Activated naive CD4-positive, alpha-beta T cell treated with anti-CD3 and anti-CD28 coated beads for 36 hours (primary cell): ENCODE measurements around the gene SLC6A18. TPM values are rescaled to one million over a fixed set of nuclear protein-coding genes. Genes with fewer than 3 reads are reported as not detected.

Source experiments
- CTCF ChIA-PET: fragments of 350-600 bp; sonication (Branson Sonifier 250); formaldehyde crosslinking; loops from one replicate; lab custom pipeline; 2021; ENCODE audit warnings: antibody characterized with exemption; lab: Charles Lee
- DNase-seq: peaks from one replicate; pipeline ENCODE4 v3.0.0-alpha.2; 2020
- H3K27ac Mint-ChIP-seq: one replicate; pipeline ENCODE4 v1.8.0; 2021; ENCODE audit warnings: mild to moderate bottlenecking, mixed read lengths
- H3K27me3 Mint-ChIP-seq: one replicate; pipeline ENCODE4 v1.8.0; 2021; ENCODE audit warnings: low read depth, mixed read lengths
- H3K36me3 Mint-ChIP-seq: one replicate; pipeline ENCODE4 v1.8.0; 2021; ENCODE audit warnings: low read depth, mixed read lengths
- H3K4me1 Mint-ChIP-seq: one replicate; pipeline ENCODE4 v1.8.0; 2021; ENCODE audit warnings: low read depth, mixed read lengths
- H3K4me3 Mint-ChIP-seq: one replicate; pipeline ENCODE4 v1.8.0; 2021; ENCODE audit warnings: mild to moderate bottlenecking, moderate library complexity, mixed read lengths
- H3K9me3 Mint-ChIP-seq: one replicate; pipeline ENCODE4 v1.8.0; 2021; ENCODE audit warnings: mixed read lengths
- intact Hi-C: fragments of 100-400 bp; cut with micrococcal nuclease; formaldehyde crosslinking; loops from one replicate; pipeline ENCODE4 v1.15.1; 2023
- total RNA-seq, 2 experiments: library from RNA; stranded (reverse); gene quantifications; one replicate each; pipeline ENCODE4 v1.2.3, GENCODE V29; 2021

The SLC6A18 gene
- not detected for total RNA-seq

GRCh38 chr5:1225081-1225480, at the start of gene SLC6A18:
Gene SLC6A18, plus strand, starts transcription at chr5:1225381. Its CDS starts 97 bp downstream, at chr5:1225478.
- no peak within 1 kb of the TSS for H3K4me3 Mint-ChIP-seq
- H3K27me3 Mint-ChIP-seq: peaks cover 6% of the 10 kb centered on the region
- CTCF ChIA-PET: no interaction called here

DNA sequence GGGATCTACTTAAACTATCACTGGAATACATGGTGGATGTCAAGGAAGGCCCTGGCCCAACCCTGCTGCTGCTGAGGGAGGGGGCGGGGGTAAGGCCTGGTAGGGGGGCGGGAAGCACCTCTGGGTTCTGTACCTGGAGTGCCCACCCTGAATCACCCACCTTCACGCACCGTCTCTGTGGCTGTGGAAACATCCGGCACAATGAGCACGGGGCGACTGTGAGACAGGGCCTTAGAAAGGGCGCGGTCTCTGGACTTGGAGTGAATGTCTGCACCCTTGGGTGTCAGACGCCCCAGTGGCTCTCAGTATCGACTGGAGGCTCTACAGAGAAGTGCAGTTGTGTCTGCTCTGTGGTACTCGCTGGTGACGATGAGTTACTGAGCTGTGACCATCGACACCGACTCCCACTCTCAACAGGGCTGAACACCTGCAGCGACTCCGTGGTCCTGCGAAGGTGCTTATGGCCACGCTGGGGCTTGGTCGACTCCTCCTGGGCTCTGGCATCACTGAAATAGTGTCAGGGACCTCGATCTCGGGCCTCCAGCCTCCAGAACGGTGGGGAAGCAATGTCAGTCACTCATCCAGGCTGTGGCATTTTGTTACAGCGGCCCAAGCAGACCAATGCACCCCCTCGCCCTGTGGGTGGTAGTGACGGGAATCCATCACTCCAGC, 49.2 kb upstream of the SLC6A18 start:
- CTCF ChIA-PET: interaction anchor here (1.3 kb wide), 1 partner anchor 252 kb away, joined by 3 read pairs; no protein-coding TSS in a partner anchor
- Mint-ChIP-seq H3K4me3 (no peak overlapping the region), H3K27ac (no peak overlapping the region), H3K36me3 (no peaks in the 10 kb centered on the region), H3K9me3 (no peaks in the 10 kb centered on the region), H3K4me1 (peaks cover 4% of the 10 kb centered on the region), H3K27me3 (no peaks in the 10 kb centered on the region)
- intact Hi-C loops: no loop called here
- no peak for DNase-seq

More at GRCh38 chr5:1225081-1225480, at the start of gene SLC6A18:
- Mint-ChIP-seq H3K4me1 (peaks cover 4% of the 10 kb centered on the region), H3K36me3 (no peaks in the 10 kb centered on the region), H3K27ac (no peak within 1 kb of the TSS), H3K9me3 (no peaks in the 10 kb centered on the region)
- no peak for DNase-seq
- intact Hi-C loops: no loop called here

DNA sequence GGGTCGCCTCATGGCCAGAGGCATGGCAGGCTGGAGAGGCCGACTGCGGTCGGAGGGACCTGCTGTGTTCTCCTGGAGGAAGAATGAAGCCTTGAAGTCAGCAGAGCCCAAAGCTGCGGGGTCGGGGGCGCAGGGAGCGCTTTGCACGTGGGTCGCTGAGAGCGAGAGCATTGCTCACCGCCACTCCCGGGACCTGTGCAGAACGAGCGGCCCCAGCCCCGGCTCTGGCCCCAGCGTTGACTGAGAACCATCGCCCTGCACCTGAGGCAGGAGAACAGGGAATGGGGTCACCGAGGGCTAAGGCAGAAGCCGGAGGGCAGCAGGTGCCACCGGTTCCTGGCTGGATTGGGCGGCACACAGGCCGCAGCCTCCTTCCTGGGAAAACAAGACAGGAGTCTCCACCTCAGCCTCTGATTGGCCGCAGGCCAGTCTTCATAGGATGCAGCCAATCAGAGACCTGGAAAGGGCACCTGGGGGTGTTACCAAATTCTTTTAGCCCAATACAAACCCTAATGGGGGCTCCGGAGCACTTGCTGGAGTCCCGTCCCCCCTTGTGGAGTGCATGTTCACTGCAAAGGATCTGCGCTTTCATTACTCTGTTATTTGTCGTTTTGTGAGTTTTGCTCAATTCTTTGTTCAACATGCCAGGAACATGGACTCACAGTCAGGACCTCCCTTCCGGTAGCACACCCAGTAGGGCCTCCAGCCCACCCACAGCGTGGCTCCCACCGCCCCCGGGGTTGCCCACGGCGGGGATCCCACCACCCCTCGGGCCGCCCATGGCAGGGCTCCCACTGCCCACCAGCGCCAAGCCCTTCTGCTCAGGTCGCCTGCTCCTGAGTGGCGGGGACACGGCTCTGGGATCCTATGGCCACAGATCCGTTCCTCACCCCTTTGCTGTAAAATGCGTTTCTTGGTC, 48.4 kb upstream of the SLC6A18 start:
- H3K27ac Mint-ChIP-seq: no peak overlapping the region
- H3K36me3 Mint-ChIP-seq: no peaks in the 10 kb centered on the region
- CTCF ChIA-PET: no interaction called here
- DNase-seq: no peak
- H3K27me3 Mint-ChIP-seq: no peaks in the 10 kb centered on the region
- peaks cover 4% of the 10 kb centered on the region for H3K4me1 Mint-ChIP-seq
- H3K4me3 Mint-ChIP-seq: no peak overlapping the region
- intact Hi-C loops: no loop called here
- no peaks in the 10 kb centered on the region for H3K9me3 Mint-ChIP-seq

GRCh38 chr5:1177826-1178528, 47.2 kb upstream of the SLC6A18 start:
- intact Hi-C loops: no loop called here
- Mint-ChIP-seq H3K4me3 (no peak overlapping the region), H3K27ac (no peak overlapping the region), H3K36me3 (no peaks in the 10 kb centered on the region), H3K4me1 (peaks cover 2% of the 10 kb centered on the region), H3K9me3 (no peaks in the 10 kb centered on the region), H3K27me3 (no peaks in the 10 kb centered on the region)
- no peak for DNase-seq
- CTCF ChIA-PET: no interaction called here

GRCh38 chr5:1178529-1179382, 46.4 kb upstream of the SLC6A18 start:
- Mint-ChIP-seq H3K4me1 (peaks cover 2% of the 10 kb centered on the region), H3K36me3 (no peaks in the 10 kb centered on the region), H3K27ac (no peak overlapping the region), H3K27me3 (no peaks in the 10 kb centered on the region), H3K9me3 (no peaks in the 10 kb centered on the region), H3K4me3 (no peak overlapping the region)
- intact Hi-C loops: no loop called here
- no peak for DNase-seq
- CTCF ChIA-PET: no interaction called here

DNA sequence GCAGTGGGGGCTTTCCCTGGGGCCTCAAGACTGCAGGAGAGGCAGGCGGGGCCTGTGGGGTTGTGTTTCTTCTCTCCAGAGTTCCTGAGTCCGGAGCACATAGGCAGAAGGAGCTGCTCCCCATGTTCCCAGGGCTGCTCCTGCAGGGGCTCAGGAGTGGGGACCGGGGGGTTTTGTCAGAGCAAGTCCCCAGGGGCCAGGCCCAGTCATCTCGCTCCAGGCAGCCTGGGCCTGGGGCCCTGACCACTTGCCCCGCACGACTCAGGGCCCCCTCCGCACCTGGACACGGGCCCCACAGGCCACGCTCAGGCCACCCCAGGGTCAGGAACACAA, 45.8 kb upstream of the SLC6A18 start:
- intact Hi-C loops: no loop called here
- H3K36me3 Mint-ChIP-seq: no peaks in the 10 kb centered on the region
- H3K4me1 Mint-ChIP-seq: peaks cover under 1% of the 10 kb centered on the region
- no peak overlapping the region for H3K27ac Mint-ChIP-seq
- CTCF ChIA-PET: no interaction called here
- no peak overlapping the region for H3K4me3 Mint-ChIP-seq
- no peaks in the 10 kb centered on the region for H3K9me3 Mint-ChIP-seq
- H3K27me3 Mint-ChIP-seq: no peaks in the 10 kb centered on the region
- DNase-seq: no peak

- intact Hi-C loops: no loop called here
- CTCF ChIA-PET: no interaction called here
- H3K36me3 Mint-ChIP-seq: no peaks in the 10 kb centered on the region
- H3K27me3 Mint-ChIP-seq: no peaks in the 10 kb centered on the region
- no peak for DNase-seq
- no peaks in the 10 kb centered on the region for H3K4me1 Mint-ChIP-seq
- H3K9me3 Mint-ChIP-seq: no peaks in the 10 kb centered on the region
- no peak overlapping the region for H3K27ac Mint-ChIP-seq
- no peak overlapping the region for H3K4me3 Mint-ChIP-seq
Observed at GRCh38 chr5:1180096-1180495, 45.1 kb upstream of the SLC6A18 start.

DNA sequence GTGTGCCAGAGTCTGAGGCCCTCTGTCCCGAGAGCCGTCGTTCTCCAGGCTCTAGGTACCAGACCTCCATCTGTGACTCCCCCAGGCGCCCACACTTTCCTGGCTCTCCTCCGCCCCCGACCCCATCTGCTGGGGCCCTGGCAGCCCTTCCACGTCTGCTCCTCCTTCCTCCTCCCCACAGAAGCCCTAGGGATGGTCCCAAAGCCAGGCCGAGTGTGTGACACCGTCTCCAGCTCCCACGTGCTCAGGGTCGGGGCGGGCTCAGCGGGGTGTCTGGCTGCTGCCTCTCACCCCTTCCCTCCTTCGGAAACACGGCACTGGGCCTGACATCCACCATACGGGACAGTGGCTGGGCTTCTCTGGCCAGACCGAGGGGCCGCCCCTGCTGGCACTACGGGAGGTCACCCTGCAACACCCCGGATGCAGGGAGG, 44.3 kb upstream of the SLC6A18 start:
- H3K4me3 Mint-ChIP-seq: no peak overlapping the region
- no peaks in the 10 kb centered on the region for H3K9me3 Mint-ChIP-seq
- no peaks in the 10 kb centered on the region for H3K27me3 Mint-ChIP-seq
- intact Hi-C loops: no loop called here
- CTCF ChIA-PET: no interaction called here
- no peak overlapping the region for H3K27ac Mint-ChIP-seq
- no peak for DNase-seq
- no peaks in the 10 kb centered on the region for H3K4me1 Mint-ChIP-seq
- no peaks in the 10 kb centered on the region for H3K36me3 Mint-ChIP-seq

DNA sequence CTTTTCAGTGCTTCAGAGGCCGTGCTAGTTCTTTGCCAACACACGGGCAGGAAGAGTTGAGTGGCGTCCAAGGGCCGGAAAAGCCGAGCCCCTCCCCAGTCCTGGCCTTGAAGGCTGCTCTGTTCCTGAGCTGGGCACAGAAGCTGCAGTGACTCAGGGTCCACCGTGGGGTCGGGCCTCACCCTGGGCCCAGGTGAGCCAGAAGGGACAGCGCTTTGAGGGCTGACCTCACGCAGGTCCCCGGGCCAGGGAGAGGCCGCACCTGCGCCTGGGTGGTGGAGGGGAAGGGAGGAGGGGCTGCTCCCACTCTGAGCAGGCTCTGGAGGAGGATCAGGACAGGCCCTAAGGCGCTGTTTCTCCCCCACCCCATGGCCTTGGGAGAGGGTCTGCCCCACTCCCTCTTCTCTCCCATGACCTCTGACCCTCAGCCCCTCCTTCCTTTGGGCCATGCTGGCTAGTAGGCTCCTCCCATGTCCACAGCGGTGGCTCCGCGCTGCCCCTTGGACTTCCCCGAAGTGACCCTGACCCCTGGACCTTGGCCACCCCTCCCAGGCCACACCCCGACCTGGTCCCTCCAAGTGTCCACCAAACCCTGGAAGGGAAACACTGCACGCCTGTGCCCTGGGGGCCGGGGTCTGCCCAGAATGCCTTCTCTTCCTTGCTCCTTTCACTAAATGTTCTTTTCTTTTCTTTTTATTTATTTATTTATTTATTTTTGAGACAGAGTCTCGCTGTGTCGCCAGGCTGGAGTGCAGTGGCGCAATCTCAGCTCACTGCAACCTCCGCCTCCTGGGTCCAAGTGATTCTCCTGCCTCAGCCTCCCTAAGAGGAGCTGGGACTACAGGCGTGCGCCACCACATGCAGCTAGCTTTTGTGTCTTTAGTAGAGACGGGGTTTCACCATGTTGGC, 43.5 kb upstream of the SLC6A18 start:
- DNase-seq: no peak
- no peak overlapping the region for H3K4me3 Mint-ChIP-seq
- intact Hi-C loops: no loop called here
- H3K27ac Mint-ChIP-seq: no peak overlapping the region
- no peaks in the 10 kb centered on the region for H3K4me1 Mint-ChIP-seq
- CTCF ChIA-PET: no interaction called here
- no peaks in the 10 kb centered on the region for H3K9me3 Mint-ChIP-seq
- no peaks in the 10 kb centered on the region for H3K36me3 Mint-ChIP-seq
- no peaks in the 10 kb centered on the region for H3K27me3 Mint-ChIP-seq

DNA sequence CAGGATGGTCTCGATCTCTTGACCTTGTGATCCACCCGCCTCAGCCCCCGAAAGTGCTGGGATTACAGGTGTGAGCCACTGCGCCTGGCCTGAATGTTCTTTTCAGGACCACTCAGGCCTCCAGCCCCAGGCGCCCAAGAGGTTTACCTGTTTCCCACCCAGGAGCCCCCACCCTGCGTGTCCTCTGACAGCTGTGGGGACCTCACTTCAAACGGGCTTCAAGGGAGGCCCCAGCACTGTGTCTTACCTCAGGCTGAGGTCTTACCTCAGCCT, 42.9 kb upstream of the SLC6A18 start:
- no peak for DNase-seq
- Mint-ChIP-seq H3K36me3 (no peaks in the 10 kb centered on the region), H3K4me1 (no peaks in the 10 kb centered on the region), H3K9me3 (no peaks in the 10 kb centered on the region), H3K27ac (no peak overlapping the region), H3K4me3 (no peak overlapping the region), H3K27me3 (no peaks in the 10 kb centered on the region)
- CTCF ChIA-PET: no interaction called here
- intact Hi-C loops: no loop called here

DNA sequence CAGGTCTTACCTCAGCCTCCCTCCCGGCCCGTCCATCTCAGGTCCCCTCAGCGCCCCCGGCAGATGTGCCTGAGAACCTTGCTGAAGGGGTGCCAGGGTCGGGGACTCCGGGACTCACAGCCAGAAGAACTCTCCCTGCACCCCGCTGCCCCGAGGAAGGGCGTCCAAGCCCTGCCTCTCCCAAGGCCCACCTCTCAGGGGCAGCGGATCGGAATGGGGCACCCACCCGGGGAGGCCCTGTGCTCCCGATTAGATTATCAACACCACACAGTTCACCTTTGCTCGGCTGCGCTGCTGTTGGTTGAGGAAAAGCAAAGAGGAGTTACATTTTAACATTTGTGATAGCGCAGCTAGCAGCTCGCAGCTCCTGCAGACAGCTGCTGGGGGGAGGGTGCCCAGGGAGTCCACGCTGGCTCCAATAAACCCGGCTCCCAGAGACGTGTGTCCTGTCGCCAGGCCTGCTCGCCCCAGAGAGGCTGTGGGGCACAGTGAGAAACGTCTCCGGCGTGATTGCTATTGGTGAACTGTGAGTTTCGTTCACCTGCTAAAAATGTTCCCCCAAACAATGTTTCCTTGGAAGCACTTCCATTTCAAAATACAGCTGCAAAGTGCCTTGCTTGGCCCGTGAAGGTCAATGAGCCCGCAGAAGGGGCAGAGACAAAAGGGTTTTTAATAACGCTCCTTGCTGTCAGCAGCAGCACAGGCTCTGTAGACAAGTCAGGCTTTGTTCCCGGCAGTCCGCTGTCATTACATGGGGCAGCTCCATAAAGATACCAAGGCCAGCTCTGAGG, 42.4 kb upstream of the SLC6A18 start:
- no peak overlapping the region for H3K27ac Mint-ChIP-seq
- no peak for DNase-seq
- no peaks in the 10 kb centered on the region for H3K9me3 Mint-ChIP-seq
- CTCF ChIA-PET: no interaction called here
- no peak overlapping the region for H3K4me3 Mint-ChIP-seq
- no peaks in the 10 kb centered on the region for H3K4me1 Mint-ChIP-seq
- no peaks in the 10 kb centered on the region for H3K27me3 Mint-ChIP-seq
- intact Hi-C loops: no loop called here
- H3K36me3 Mint-ChIP-seq: no peaks in the 10 kb centered on the region
